Tibial nerve (tissue), 4 donors: Measurements from ENCODE around the gene PLD2. TPM values are rescaled to one million over a fixed set of nuclear protein-coding genes. Genes with fewer than 3 reads are reported as not detected.

Experiments used
- total RNA-seq, 4 donors: library from RNA; depleted of rRNA; stranded (reverse); fragments of >200 nt; gene quantifications; one replicate each; pipeline ENCODE4 v1.1.0, GENCODE V29; 2016

Gene PLD2
- total RNA-seq, 4 donors from 2014 or later, result 17.2 to 63.0 (median 30.1) TPM

Other genes starting within 250 kb of the PLD2 start
- gene GGT6, start 246.6 kb upstream of the PLD2 start, total RNA-seq, result not detected
- gene SMTNL2, start 222.6 kb upstream of the PLD2 start, total RNA-seq, result 1 to 10 TPM; 1.5 to 8.2 (median 4.4) TPM
- gene ALOX15, start 165.5 kb upstream of the PLD2 start, total RNA-seq, result not detected
- 10 to 100 TPM; 27.1 to 95.1 (median 29.1) TPM for gene PELP1, start 103.0 kb upstream of the PLD2 start, total RNA-seq
- 100 to 1,000 TPM in 1 of 4 donors, 10 to 100 TPM in 3; 50.2 to 103 (median 57.4) TPM for gene ARRB2, start 96.5 kb upstream of the PLD2 start, total RNA-seq
- gene MED11, start 75.7 kb upstream of the PLD2 start, total RNA-seq, result 10 to 100 TPM; 20.8 to 32.8 (median 28.4) TPM
- gene ZMYND15, start 67.3 kb upstream of the PLD2 start, total RNA-seq, result under 1 TPM in 3 of 4 donors, not detected in 1; 0.42 to 0.66 (median 0.59) TPM
- gene CXCL16, start 67.2 kb upstream of the PLD2 start, total RNA-seq, result 10 to 100 TPM in 3 of 4 donors, 1 to 10 TPM in 1; 5.7 to 27.3 (median 13.6) TPM
- gene TM4SF5, start 35.3 kb upstream of the PLD2 start, total RNA-seq, result not detected
- 1 to 10 TPM in 3 of 4 donors, not detected in 1; 1.4 to 6.0 (median 1.9) TPM for gene VMO1, start 20.8 kb upstream of the PLD2 start, total RNA-seq
- not detected for gene GLTPD2, start 18.2 kb upstream of the PLD2 start, total RNA-seq
- 100 to 1,000 TPM; 100 to 171 (median 122) TPM for gene PSMB6, start 11.0 kb upstream of the PLD2 start, total RNA-seq
- gene MINK1, start 26.2 kb downstream of the PLD2 start, total RNA-seq, result 10 to 100 TPM; 57.1 to 94.3 (median 85.7) TPM
- 1 to 10 TPM in 3 of 4 donors, under 1 TPM in 1; 0.90 to 2.0 (median 1.3) TPM for gene C17orf107, start 92.4 kb downstream of the PLD2 start, total RNA-seq
- gene CHRNE, start 95.9 kb downstream of the PLD2 start, total RNA-seq, result 1 to 10 TPM in 2 of 4 donors, under 1 TPM in 2; 0.22 to 2.5 (median 1.0) TPM
- gene GP1BA, start 125.1 kb downstream of the PLD2 start, total RNA-seq, result not detected
- gene SLC25A11, start 132.9 kb downstream of the PLD2 start, total RNA-seq, result 10 to 100 TPM; 30.3 to 42.8 (median 32.3) TPM
- 10 to 100 TPM; 45.0 to 55.0 (median 51.4) TPM for gene RNF167, start 133.1 kb downstream of the PLD2 start, total RNA-seq
- gene PFN1, start 141.4 kb downstream of the PLD2 start, total RNA-seq, result 1,000 to 10,000 TPM in 1 of 4 donors, 100 to 1,000 TPM in 3; 422 to 1,004 (median 483) TPM
- gene ENO3, start 144.0 kb downstream of the PLD2 start, total RNA-seq, result 10 to 100 TPM in 2 of 4 donors, 1 to 10 TPM in 2; 7.5 to 15.3 (median 10.2) TPM
- 10 to 100 TPM; 36.9 to 70.0 (median 42.0) TPM for gene SPAG7, start 160.7 kb downstream of the PLD2 start, total RNA-seq
- 10 to 100 TPM; 15.3 to 46.2 (median 22.5) TPM for gene CAMTA2, start 180.5 kb downstream of the PLD2 start, total RNA-seq
- 1 to 10 TPM; 1.2 to 1.8 (median 1.7) TPM for gene INCA1, start 190.4 kb downstream of the PLD2 start, total RNA-seq
- 10 to 100 TPM; 78.0 to 89.7 (median 79.6) TPM for gene KIF1C, start 190.8 kb downstream of the PLD2 start, total RNA-seq
- gene SLC52A1, start 228.3 kb downstream of the PLD2 start, total RNA-seq, result not detected